NCI-H524 (cell line): ENCODE measurements around the gene PPA2.
"Not testable (repeated sequence)": the region's sequence is repeated elsewhere in the genome, so short reads cannot be mapped to it uniquely, and the experiment has no call there.

Experiments
- DNase-seq, 2 experiments: peaks; one replicate each; lab custom pipeline; 2025; lab: John Stamatoyannopoulos, UW

Gene PPA2

DNA sequence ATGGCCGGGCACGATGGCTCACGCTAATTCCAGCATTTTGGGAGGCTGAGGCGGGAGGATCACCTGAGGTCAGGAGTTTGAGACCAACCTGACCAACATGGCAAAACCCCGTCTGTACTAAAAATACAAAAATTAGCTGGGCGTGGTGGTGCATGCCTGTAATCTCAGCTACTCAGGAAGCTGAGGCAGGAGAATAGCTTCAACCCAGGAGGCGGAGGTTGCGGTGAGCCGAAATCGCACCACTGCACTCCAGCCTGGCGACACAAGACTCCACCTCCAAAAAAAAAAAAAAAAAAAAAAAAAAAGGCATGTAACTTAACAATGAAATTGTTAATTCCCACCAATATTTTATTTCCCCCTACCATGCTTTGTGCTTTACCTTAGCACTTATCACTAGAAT lies 15.3 kb downstream of the PPA2 start:
- DNase-seq: not testable (repeated sequence)

- DNase-seq: no peak
These were observed 15.9 kb downstream of the PPA2 start for GRCh38 chr4:105458001-105458400.

DNA sequence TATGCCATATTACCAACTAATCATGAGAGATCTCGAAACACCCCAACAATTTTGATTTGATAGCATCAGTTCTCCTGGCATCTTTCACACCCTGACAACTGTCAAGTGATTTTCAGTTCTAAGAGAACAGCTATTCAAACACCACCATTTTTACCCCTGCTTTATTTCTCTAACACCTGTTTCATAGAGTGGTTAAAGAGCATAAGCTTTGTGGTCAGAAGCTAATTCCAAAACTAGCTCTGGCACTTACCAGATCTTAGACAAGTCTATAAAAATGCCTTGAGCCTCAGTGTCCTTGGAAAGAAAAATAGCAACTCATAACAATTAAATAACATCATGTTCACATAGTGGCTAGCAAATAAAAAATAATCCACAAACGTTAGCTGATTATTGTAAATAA lies 17.9 kb downstream of the PPA2 start:
- DNase-seq: no peak

DNA sequence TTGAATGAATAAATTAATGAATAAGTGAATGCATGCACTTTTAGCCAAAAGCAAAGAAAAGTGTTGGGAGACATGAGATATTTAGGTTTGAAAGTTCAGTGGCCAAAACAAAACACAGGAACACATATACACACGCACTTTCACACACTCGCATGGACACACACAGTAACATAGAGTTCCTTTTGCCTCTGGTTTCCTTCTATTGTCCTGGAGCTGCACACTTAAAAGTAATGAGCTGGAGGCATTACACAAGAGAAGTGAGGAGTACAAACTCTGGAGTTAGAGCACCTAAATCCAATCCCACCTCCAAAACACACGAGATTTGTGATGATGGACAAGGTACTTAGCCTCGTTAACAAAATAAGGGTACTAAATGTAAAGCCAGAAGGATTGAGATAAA lies 18.7 kb downstream of the PPA2 start:
- no peak for DNase-seq

GRCh38 chr4:105453550-105454205 lies 20.2 kb downstream of the PPA2 start:
- no peak for DNase-seq

GRCh38 chr4:105451346-105451745 lies 22.5 kb downstream of the PPA2 start:
- peak; percentile 59 to 92 for DNase-seq

DNA sequence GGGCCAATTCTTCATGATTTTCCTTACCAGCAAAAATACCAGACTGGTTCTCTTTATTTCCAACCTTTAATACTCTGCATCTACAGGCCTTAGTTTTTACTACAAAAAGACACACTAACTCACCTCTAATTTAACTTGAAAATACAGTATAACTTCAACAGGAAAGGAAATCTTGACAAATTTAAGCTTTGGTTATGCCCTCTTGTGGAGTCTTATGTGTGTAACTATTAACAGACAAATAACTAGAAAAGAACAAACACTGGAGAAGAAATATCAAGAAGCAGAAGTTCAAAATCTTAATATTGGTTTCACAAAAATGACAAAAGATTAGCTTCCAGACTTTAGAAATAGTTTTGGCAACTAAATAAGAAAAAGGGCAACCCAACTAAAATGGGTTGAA lies 33.0 kb downstream of the PPA2 start:
- DNase-seq: no peak

- DNase-seq: no peak
These were observed 36.2 kb downstream of the PPA2 start for GRCh38 chr4:105437637-105438036.

- DNase-seq: no peak
These were observed 37.4 kb downstream of the PPA2 start for GRCh38 chr4:105436414-105436813.

DNA sequence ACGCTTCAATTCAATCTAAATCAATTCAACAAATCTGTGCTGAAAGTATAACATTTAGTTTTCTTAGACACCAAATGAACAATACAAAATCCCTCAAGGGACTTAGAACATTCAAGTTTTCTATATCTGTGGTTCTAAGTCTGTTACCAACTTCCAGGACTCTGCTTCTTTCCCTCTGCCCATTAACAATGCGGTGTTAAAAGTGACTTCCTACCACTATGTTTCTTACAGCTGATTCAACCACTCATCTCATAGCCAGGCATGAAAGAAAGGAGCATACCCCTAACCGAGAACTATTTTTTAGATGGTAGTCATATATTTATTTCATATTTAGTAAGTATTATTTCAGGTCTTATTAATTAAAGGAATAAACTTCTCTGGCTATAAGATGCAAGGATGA lies 38.9 kb downstream of the PPA2 start:
- no peak for DNase-seq

- no peak for DNase-seq
These were observed 40.4 kb downstream of the PPA2 start for GRCh38 chr4:105433421-105433820.

GRCh38 chr4:105432438-105432837 lies 41.4 kb downstream of the PPA2 start:
- DNase-seq: no peak

- DNase-seq: no peak
These were observed 43.1 kb downstream of the PPA2 start for GRCh38 chr4:105430811-105431210.

DNA sequence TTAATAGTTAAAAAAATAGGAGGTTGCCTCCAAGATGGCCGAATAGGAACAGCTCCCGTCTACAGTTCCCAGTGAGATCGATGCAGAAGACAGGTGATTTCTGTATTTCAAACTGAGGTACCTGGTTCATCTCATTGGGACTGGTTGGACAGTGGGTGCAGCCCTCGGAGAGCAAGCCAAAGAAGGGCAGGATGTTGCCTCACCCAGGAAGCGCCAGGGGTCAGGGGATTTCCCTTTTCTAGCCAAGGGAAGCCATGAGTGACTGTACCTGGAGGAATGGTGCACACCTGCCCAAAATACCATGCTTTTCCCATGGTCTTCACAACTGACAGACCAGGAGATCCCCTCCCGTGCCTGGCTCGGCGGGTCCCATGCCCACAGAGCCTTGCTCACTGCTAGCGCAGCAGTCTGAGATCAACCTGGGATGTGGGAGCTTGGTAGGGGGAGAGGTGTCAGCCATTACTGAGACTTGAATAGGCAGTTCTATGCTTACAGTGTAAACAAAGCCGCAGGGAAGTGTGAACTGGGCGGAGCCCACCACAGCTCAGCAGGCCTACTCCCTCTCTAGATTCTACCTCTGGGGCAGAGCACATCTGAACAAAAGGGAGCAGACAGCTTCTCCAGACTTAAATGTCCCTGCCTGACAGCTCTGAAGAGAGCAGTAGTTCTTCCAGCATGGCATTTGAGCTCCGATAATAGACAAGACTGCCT lies 47.5 kb downstream of the PPA2 start:
- DNase-seq: no peak

DNA sequence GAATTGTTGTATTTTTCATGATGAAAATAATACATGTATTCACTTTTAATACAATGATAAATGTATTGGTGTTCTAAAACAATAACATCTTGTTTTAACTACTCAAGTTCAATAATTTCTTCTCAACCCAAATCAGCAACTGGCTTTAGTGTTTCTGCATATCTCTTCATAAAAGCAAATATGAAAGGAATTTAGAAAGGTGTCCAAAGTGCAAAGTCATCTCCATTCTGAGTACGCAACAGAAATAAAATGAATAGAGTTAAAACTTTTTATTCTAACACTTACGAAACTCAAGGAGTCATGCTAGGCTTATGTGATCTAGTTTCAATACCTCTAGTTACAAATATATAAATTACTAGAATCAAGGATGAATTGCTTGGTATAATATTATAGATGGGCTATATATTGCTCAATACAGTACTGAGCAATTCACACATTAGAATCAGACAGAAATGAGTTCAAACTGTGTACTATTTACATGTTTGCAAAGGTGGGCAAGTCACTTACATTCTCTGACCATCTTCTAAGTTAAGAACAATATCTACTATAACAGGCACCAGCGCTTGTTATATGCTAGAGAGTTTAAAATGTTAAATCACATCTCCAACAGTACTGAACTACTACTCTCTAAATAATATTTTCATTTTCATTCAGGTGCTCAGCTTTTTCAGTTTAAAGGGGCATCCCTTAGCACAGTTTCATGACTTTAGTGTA lies 51.5 kb downstream of the PPA2 start:
- DNase-seq: no peak

DNA sequence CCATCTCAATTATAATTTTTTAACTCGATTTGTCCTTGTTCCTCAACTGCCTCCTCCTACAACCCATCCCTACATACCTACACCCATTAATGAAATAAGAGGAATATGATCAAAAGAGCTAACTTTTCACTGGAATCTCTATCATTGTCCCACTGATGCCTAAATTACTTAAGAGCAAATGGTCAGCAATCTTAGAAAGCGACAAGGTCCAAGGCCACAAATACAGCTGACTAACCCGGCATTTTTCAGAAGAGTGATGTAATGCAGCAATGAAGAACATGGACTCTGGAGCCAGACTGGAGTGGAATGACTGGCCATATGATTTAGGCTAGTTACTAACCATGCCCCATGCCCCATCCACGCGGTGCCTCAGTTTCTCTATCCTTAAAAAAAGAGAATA lies 56.2 kb downstream of the PPA2 start:
- DNase-seq: no peak

DNA sequence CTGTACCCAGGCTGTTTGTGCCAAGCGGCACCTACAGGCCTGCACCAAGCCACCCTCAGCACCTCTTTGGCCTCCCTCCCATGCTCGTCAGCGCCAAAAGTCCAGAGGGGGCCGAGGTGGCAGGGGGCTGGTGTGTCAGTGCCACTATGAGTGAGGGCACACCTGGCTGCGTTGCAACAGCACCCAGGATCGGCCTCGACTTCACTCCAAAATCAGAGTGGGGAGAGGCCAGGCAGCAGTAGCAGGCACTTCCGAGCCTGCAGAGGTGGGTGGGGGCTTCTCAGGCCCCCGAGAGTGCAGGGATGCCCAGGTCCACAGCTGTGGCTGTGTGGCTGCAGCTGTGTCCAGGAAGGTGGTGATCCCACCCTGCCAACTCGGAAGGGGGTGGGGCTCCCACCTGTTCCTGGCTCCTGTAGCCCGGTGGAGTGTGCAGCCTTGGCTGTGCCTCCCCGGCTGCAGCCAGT lies 58.5 kb downstream of the PPA2 start:
- DNase-seq: peak in 1 of 2 experiments; percentile 10

DNA sequence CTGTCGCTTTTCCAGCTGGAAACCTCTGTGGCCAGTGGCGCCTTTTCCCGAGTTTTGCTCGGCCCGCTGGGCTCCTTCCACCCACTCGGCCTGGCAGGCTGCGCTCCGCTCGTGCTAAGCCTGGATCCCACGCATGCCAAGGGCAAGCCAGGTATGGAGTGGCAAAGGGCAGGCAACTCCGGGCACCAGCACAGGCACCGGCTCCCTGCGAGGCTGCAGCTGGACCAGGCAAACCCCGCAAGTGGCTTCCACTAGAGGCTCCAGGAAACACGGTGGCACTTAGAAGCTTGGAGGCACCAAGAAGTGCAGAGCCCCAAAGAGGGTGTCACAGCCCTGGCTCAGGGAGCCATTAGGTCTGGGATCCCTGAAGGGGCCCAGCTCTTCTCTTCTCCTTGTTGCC lies 59.5 kb downstream of the PPA2 start:
- no peak for DNase-seq

- DNase-seq: not testable (repeated sequence)
These were observed 64.7 kb downstream of the PPA2 start for GRCh38 chr4:105409135-105409534.

GRCh38 chr4:105400901-105401677 lies 72.8 kb downstream of the PPA2 start:
- no peak for DNase-seq

DNA sequence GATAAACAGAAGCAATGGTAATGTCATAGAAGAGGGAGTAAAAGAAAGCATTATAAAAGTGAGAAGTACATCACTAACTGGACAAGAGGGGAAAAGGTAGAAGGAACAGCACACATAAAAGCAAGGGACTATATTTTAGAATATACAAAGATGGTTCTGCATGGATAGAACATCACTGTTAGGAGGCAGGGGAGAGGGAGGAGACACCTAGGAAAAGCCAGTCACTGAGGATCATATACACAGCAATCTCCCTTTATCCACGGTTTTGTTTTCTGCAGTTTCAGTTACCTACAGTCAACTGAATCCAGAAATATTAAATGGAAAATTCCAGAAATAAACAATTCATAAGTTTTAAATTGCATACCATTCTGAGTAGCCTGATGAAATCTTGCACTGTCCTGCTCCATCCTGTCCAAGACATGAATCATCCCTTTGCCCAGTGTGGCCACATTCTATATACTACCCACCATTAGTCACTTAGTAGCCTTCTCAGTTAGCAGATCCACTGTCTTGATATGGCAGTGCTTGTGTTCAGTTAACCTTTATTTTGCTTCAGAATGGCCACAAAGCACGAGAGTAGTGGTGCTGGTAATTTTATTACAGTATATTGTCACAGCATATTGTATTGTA lies 74.2 kb downstream of the PPA2 start:
- DNase-seq: no peak

GRCh38 chr4:105392858-105393257 lies 81.0 kb downstream of the PPA2 start:
- DNase-seq: no peak
